HG02870 (cell line): ENCODE measurements around the gene FBXL3.
"Not testable (repeated sequence)": the region's sequence is repeated elsewhere in the genome, so short reads cannot be mapped to it uniquely, and the experiment has no call there.

Source experiments
- ATAC-seq: cut with Tn5 transposase; IDR thresholded peaks from one replicate; pipeline ENCODE4 v1.9.1; 2021; ENCODE audit warnings: mild to moderate bottlenecking, moderate library complexity; ENCODE audit not compliant: unreplicated experiment

Gene FBXL3

GRCh38 chr13:76991796-76992547 lies 35.0 kb downstream of the FBXL3 start, which contains the start of gene CLN5:
CLN5 (plus strand) TSS chr13:76992081; CDS start chr13:76992099, 18 bp downstream.
- ATAC-seq, result peak; percentile 88

- ATAC-seq, result peak; percentile 68
Observed at GRCh38 chr13:76991432-76991795, 35.5 kb downstream of the FBXL3 start.

GRCh38 chr13:76983676-76984075 lies 43.3 kb downstream of the FBXL3 start:
- no peak for ATAC-seq

DNA sequence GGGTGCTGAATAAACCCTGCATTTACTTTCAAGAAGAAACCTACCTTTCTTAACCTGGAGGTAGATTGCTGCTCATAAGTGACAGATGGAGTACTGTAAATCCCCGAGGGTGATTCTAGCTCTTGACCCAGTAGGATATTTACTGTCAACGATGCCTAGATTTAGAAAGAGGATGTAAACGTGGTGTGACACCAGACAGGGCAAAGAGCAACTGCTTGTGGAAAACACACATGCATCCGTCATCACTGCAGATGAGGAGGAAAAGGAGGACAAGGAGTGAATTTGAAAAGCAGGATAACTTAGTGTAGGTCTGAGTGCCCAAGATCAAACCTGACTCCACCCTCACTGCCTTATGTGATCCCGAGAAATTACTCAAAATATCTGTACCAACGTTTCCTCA lies 44.9 kb downstream of the FBXL3 start:
- ATAC-seq, result no peak

DNA sequence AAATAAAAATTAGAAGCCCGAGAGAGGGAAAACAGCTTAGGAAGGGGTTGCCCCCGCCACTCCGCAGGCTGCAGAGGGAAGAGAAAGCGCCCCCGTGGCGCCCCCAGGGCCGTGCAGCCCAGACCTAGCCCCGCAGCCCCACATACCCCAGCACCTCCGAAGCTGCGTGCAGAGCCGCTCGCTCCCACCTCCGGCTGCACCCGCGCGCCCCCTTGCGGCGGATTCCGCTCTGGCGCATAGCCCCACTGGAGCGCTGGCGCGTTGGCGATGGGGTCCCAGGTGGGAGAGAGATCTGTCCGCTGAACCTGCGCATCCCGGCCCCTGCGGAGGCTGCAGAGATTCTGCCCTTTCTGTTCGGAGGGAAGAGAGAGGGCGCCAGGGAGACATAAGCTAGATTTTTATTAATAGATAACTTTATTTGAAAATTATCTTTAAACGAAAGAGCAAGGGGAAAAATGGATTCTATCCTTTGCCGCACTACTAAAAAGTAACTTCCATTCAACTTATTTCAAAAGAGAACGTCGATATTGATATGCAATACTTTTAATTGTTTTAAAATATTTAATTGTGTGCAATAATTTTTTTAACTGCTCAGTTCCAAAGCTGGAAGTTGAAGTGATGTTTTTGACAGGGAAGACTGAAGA lies 46.8 kb downstream of the FBXL3 start:
- ATAC-seq, result peak; percentile 100

DNA sequence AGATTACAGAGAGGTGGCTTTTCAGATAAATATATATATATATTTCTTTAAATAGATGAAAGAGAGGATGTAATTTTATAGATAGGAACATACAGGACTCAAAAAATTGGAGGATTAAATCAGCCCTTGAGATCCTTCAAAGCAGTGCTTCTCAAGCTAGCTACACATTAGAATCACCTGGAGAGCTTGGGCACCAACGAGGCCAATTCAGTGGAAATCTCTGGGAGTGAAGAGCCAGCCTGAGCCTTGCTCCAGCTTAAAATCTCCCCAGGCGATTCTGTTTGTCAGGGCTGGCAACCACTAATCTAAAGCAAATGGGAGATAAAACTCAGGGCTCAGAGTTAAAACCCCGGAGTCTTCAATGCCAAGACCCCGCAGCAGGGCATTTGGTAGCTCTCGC lies 50.0 kb downstream of the FBXL3 start:
- no peak for ATAC-seq

- ATAC-seq, result no peak
Observed at GRCh38 chr13:76976490-76976889, 50.5 kb downstream of the FBXL3 start.

- no peak for ATAC-seq
Observed at GRCh38 chr13:76975863-76976262, 51.1 kb downstream of the FBXL3 start.

GRCh38 chr13:76974618-76974975 lies 52.4 kb downstream of the FBXL3 start:
- ATAC-seq, result no peak

DNA sequence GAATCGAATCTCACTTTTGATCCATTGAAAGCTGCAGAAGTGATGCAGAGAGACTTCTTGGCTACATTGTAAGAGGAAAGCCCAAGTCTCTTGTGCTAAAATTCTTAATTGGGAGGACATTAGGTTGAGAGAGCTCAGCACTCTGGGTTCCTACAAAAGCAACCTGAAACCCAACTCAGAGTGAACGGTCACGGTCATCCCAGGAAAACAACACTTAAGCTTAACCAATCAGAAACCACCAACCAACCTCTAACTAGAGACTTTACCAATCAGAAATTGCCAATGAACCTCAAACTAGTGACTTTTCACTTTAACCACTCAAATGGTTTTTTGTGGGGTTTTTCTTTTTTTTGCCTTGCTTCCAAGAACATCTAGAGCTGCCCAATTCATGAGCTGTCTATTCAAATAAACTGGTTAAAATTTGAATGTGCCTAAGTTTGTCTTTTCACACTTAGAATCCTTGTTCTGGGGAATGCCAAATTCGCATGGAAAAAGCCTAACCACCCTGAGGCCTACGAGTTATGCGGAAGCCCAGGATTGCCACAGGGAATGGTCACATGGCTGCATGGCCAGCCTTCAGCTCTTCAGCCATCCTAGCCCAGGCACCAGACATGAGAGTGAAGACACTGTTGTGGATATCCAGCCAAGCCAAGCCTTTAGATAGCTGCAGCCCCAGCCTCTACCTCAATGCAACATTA lies 52.9 kb downstream of the FBXL3 start:
- ATAC-seq, result no peak

DNA sequence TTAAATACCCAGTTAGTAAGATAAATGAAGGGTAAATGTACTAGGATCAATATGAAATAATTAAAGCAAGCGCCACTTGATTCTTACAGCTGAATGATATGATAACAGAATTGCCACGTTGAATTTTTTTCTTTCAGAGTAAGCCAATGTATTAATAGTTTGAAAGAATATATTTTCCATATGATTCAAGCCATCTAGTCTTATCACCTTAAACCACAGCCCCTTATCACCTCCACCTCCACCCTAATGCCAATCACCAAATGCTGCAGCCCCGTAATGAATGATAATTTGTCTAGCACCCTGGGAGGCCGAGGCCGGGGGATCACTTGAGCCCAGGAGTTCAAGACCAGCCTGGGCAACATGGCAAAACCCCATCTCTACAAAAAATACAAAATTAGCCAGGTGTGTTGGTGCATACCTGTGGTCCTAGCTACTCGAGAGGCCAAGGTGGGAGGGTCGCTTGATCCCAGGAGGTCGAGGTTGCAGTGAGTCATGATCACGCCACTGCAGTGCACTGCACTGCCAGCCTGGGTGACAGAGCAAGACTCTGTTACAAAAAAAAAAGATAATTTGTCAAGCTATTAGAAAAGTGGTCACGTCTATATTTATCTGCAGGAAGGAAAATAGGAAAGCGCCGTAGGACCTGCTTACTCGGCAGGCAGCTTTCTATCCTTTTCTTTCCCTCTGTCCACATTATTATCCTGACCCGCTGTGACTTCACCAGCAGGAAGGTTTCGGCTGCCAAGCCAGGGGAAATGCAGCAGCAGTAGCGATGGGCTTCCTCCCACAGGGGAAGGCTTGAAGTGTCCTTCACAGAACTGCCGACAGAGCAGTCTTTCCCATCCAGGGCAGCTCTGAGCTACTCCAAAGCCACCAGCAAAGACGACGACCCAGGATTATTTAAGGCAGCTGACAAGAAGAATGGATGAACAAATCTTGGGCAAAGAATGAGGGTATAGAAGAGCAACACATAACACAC lies 54.8 kb downstream of the FBXL3 start:
- ATAC-seq, result no peak

DNA sequence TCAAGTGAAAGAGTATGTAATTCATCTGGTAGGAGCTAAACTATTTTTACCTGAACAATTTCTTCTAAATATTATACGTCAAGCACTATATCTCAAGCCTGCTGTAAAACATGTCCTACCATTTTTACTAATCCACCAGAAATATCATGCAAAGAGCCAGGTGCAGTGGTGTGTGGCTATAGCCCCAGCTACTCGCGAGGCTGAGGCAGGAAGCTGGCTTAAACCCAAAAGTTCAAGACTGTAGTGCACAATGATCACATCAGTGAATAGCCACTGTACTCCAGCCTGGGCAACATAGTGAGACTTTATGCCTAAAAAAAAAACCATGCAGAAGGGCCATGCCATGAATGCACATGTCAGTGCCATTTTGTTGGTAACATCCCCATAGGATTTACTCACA lies 55.7 kb downstream of the FBXL3 start:
- ATAC-seq, result peak; percentile 69

DNA sequence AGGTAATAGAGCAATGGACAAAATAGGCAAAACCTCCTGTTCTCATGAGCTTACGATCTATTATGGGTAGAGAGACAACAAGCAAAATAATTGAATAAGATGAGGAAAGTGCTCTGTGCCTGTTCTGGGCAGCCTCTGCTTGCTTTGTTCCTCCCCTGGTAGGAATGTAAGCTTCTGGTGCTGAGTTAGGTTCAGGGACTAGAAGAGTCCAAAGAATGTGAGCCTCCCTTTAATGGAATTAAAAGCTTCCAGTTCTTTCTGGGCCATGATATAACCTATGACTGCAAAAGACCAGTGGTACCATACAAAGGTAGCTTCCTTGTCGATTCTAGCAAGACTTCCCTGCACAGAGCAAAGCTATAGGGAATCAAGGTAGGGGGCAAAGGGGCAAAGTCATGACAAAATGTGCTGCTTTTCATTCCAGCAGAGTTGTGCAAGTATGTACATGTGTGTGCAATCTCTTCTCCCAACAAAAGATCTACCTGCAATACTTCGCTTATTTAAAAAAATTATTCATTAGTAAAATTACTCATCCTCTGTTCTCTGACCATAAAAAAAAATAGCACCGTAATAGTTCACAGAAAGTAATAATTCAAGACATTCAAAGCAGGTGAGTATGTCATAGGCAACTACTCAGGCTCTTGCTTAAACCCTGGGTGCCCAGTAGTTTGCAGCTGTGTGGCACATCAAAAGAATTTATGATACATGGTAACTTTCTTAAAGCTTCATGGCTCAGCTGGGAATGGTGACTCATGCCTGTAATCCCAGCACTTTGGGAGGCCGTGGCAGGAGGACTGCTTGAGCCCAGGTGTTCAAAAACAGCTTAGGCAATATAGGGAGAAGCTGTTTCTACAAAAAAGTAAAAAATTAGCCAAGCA lies 57.2 kb downstream of the FBXL3 start:
- no peak for ATAC-seq

DNA sequence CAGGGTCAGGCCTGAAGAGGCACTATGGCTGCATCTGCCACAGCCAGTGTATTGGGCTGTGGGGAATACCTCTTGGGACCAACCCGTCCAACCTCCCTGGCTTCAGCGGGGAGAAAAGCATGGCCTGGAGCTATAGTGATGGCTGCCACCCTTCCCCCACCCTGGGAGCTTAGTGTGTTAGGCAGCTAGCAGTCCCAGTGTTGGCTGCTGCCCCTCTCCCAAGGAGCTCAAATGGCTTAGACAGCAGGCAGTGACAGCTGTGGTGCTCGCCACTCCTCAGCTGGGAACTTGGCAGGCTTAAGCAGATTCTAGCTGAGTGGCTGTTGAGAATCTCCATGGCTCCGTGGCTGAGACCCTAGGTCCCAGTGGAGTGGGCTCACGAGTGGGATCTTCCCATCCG lies 58.9 kb downstream of the FBXL3 start:
- no peak for ATAC-seq

DNA sequence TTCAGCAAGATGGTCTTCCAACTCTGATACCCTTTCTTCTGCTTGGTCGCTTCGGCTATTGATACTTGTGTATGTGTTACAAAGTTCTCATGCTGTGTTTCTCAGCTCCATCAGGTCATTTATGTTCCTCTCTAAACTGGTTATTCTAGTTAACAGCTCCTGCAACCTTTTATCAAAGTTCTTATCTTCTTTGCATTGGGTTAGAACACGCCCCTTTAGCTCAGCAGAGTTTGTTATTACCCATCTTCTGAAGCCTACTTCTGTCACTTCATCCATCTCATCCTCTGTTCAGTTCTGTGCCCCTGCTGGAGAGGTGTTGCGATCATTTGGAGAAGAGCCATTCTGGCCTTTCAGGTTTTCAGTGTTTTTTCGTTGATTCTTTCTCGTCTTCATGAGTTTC lies 59.9 kb downstream of the FBXL3 start:
- ATAC-seq, result no peak

- ATAC-seq, result no peak
Observed at GRCh38 chr13:76965759-76966421, 61.1 kb downstream of the FBXL3 start.

DNA sequence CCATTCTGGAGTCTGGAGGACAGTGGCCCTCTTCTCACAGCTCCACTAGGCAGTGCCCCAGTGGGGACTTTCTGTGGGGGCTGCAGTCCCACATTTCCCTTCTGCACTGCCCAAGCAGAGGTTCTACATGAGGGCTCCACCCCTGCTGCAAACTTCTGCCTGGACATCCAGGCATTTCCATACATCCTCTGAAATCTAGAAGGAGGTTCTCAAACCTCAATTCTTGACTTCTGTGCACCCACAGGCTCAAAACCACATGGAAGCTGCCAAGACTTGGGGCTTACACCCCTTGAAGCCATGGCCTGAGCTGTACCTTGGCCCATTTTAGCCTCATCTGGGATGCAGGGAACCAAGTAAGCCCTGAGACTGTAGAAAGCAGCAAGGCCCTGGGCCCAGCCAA lies 67.2 kb downstream of the FBXL3 start:
- not testable (repeated sequence) for ATAC-seq

- no peak for ATAC-seq
Observed at GRCh38 chr13:76958841-76959432, 68.0 kb downstream of the FBXL3 start.

DNA sequence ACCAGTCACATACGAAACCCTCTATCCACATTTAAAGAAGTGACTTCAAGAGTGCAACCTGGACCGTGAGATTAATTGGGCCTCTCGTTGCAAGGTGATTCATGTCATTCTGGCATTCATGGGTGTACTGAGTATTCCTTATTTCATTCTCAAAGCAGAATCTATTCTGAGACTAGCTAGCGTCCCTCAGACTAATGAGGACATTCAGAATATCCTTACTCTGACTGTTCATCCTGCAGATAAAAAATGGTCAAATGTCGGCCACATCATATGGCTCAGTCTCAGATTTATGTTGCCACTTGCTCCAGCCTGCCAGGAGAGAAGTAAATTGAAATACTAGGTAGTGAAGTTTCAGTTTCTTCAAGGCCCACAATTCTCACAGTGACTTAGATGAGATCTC lies 71.3 kb downstream of the FBXL3 start:
- ATAC-seq, result no peak
